NCI-H1694 (cell line): ENCODE results near the gene IGF1R.

Experiments used
- DNase-seq: peaks from one replicate; lab custom pipeline; 2025; lab: John Stamatoyannopoulos, UW

The IGF1R gene

DNA sequence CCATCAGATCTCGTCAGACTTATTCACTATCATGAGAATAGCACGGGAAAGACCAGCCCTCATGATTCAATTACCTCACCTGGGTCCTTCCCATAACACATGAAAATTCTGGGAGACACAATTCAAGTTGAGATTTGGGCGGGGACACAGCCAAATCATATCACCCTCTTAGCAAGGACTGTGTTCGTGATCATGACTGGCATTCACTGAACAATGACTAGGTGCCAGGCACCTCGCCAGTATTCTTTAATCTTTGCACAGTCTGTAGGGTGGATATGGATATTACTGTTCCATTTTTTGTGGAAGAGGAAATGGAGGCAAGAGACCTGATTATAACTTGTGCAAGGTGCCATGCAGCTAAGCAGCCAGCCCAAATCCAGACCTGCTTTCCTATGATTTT lies 77.5 kb downstream of the IGF1R start:
- DNase-seq, result no peak

DNA sequence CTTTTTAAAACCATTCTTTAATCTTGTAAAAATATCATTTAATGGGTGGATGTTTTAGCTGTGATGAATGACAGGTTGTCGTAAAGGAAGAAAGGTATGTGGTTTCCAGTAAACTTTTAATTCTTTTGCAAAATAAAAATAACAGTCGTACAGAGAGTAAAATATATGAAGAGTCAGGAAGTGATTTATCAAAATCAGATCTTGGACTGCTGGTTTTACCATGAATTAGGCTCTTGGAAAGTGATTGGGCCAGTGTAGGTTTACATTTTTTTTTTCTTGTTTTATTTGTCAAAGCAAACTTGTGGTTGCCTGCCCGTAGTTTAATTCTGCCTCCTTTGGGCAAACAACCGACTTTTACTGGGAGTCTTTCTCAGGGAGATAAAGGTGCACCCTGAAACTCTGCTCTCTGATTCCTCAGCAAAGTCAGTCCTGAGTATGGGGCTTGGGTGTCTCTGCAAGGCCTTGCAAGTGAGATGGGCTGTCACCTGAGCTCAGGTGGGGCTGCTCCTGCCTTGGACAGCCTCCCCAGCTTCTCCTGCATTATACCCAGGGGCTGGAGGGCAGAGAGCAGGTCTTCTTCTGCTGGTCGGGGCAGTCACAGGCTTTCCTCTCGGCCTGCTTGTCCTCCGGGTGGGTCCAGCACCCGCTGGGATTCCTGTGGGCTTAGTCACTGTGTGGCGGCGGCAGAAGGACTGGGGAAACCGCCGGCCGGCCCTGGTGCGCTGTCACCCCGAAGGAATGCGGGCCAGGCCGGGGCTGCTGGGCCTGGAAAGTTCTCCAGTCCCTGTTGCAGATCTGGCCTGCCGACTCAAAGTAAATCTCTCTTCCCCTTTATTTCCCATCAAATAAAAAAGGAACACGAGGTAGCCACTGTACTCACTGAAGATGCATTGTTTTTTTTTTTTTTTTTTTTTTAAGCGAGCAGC lies 79.0 kb downstream of the IGF1R start:
- DNase-seq, result no peak

DNA sequence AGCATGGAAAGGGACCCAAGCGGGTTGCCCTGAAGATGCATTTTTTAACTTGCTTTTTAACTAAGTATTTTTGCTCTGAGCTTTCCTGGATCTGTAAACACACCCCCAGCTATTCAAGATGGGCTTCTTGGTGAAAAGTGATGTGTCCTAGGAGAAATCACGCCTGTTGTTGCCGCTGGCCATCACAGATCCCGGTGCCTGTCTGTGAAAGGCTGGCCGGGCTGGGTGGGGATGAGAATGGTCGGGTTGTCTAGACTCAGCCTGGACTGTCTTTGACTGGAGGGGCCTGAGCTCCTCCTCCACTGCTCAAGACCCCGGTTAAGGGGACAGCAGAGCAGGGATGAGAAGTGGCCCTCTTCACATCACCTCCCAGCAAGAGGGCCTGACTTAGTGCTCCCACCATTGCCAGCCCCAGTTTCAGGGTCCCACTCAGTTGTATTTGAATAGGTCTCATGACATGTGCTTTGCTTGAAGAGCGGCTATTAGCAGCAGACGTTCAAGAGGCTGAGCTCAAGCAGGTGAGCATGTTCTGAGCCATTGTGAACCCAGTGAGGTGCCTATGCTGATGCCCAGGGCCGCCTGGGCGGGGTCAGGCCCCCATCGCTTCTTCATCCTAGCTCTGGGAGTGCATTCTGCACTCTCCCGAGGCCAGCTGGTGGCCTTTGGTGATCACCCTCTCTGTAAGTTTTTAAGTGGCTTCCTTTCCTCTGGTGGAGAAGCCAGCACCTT lies 79.9 kb downstream of the IGF1R start:
- DNase-seq, result no peak

DNA sequence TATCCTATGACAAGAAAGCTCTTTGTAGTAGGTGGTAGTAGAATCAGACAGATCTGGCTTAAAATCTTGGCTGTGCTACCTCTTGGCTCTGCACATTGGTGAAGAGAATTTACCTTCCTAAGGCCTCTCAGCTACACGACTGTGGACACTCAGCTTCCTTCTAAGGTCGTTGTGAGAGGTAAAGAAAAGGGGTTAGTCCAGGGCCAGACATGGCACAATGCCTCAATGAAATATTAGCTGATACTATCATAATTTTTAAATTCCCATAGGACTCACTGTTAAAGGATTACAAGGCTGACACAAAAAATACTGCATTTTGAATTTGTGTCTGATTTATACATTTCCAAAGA lies 80.4 kb downstream of the IGF1R start:
- DNase-seq, result no peak

DNA sequence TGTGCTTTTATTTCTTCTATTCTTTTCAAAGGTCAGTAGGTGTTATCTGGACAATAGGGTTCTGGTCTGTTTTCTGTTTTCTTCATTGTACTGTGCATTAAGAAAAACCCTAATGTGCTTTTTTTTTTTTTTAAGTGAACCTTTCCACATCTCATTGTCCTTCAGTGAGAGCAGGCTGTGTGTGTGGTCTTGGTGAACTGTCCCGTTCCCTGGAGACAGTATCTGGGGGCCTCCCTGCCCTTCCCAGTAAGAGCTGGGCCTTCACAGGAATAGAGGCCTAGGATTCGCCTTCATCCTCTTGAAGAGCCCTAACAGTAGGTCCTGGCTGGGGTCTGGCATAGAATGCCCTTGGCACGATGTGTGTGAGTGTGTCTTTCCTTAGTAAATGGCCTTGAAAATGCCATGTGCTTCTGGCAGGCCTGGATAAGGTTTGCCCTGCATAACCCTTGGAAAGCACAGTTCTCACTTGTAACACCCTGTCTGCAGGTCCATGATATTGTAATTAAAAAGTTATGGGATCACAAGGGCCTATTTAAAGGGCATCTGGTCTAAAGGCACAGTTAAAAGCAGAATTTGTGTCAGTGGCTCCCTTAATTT lies 81.2 kb downstream of the IGF1R start:
- no peak for DNase-seq

DNA sequence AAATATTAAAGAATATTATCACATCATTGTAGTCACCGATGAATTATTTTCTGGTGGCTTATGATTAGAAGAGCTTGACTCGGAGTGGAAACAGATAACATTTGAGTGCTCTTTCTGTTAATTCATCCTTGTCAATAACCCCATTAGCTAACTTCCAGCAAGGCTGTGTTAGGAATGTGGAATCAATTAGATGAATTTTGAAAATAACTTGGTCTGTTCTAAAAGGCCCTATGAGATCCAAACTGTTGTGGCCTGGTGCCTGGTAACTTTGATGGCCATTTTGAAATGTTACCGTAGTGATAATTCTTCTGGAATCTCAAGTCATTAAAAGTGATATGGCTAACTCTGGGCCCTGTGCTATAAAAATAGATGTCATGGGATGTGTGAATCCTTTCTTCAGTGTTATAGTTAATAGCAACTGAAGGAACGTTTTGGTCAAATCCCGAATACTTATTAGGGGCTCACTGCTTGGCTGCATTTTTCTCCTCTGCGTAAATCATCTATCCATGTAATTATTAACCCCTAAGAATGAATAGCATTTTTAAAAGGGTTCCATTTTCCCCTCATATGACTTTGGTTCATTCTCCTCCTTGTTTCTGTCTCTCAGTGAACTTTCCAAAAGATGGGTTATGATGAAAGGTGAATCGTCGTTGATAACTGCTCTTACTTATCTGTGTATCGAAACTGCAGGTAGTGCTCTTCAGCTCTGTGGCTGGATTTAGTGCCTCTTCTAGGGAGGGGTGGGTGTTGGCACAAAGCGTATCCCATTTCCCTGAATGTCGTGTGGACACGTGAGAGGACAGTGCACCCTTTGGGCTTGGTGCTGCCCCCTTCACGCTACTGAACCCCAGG lies 82.7 kb downstream of the IGF1R start:
- no peak for DNase-seq

DNA sequence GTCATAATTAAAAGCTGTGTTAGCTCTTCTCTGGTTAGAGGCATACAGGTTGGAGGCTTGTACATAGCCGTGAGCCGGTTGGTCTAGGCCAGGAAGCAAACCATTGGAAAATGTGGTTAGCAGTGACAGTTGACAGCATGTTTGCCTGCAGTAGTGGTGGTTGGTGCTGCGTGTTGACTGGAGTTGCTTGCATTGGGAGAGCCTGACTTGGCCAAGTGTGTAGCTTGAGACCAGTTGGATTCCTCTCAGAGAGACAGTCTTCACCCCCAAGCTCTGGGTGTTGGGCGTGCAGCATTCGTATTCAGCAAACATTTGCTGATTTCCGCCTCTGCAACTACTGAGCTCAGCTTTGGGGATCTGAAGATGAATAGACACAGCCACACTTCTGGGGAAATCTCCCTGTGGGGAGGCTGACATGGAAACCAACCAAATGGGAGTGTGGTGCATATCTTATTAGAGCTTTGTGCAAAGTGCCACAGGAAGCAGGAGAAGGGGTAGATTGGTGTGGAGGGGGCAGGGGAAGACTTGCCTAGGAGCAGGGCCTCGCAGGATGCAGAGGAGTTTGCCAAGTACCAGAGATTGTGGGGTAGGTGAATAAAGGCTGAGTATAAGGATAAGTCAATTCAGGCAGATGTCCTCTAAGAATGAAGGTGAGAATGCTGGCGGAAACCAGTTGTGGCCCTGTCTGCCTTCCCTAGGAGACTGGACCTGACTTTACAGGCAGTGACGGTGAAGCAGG lies 83.5 kb downstream of the IGF1R start:
- DNase-seq, result no peak

DNA sequence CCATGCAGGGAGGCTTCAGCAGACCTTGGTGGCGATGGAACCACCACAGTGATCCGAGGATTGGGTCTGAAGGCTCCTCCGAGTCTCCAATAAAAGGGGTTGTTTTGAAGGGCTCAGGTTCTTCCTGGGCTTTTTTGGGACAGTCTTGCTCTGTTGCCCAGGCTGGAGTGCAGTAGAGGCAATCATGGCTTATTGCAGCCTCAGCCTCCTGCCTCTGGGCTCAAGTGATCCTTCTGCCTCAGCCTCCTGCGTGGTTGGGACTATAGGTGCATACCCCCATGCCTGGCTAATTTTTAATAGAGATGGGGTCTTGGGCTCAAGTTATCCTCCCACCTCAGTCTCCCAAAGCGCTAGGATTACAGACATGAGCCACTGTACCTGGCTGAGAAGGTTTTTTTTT lies 84.8 kb downstream of the IGF1R start:
- no peak for DNase-seq

DNA sequence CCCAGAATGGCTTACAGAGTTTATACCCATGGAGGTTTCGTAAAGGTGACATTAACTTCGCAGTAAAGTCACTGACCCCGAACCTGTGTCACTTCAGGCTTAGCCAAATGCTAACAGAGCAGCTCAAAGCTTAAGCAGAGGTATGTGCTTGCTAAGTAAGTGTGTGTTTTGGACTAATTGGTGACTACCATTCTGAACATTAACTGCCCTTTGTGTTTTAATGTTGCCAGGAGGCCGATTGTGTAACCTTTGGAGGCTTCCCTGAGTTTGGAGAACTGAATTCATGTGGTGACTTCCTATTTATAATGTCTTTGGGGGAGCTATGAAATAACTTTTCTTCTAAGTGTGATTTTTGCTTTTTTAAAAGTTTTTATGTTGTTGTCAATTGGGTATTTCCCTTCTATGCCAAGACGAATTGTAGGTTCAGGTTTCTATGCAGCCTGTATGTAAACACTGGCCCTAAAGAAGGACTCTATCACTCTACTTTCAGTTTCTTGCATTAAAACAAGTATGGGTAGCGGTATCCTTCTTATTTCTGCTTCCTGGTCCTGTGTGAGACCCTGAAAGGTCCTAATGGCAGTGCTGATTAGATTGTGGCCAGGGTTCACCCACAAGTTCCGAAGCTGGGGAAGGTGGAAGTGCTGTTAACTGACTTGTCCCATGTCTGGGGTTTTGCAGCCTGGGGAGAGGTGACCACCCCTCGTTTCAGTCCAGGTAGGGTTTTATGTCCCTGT lies 86.3 kb downstream of the IGF1R start:
- no peak for DNase-seq

DNA sequence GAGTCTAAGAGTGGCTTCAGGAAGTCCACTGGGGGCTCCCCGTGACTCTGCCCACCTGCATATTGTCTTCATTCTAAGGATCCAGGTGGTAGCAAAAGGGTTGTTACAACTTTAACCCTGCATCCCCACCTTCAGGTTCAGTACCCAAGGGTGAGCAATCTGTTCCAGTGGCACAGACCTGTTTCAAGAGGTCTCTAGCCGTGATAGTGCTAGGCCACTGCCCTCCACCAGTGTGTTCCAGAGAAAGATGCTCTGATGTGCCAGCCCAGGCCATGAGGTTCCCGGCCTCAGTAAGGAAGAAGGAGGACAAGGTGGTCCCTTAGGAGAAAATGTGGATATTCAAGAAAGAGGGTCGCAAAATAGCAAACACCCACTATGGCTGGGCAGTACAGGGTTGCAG lies 87.0 kb downstream of the IGF1R start:
- DNase-seq, result no peak

DNA sequence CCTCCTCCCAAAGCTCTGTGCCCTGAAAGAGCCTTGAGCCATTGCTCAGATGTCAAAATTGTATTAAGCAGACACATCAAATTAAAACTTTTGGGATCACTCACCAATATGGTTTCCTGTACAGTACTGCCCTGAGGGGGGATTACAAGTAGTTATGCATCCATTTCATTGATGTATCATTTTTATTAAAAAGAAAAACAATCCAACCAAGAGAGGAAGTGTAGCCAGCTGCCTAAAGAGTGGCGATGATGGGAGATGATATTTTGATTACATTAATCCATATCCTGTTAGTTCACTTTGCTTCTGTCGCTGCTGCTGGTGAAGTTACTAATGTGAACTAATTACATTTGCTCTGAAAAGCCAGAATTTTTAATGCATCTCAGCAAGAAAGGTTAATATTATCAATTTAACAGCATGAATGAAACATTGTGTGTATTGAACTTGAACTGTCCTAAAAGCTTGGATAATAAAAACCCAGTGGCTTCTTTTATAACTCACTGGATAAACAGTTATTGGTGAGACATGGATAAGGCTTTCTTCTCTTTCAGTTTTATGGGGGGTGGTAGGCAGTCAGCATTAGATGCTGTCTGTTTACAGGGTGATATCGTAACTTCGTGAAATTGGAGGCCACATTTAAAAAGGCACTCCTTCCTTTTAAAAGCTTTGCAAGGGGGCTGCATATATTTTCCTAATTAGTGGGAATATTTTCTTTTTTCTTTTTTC lies 87.7 kb downstream of the IGF1R start:
- DNase-seq, result no peak

DNA sequence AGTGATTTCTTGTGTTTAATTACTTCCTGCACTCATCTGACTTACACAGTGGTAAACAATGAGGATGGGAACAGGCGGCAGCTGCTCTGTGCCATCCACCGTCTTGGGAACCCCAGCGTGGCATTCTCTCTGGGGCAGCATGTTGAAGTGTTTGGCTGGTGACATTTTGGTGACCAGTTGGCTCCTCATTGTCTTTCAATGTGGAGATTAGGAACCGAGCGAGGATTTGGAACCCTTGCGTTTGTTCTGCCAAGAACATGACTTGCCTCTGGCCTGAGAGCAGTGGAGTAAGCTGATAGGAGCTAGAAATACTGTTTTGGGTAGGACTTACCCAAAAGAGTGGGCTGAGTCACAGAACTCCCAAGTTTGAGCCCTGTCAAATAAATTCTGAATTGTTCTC lies 88.8 kb downstream of the IGF1R start:
- no peak for DNase-seq

DNA sequence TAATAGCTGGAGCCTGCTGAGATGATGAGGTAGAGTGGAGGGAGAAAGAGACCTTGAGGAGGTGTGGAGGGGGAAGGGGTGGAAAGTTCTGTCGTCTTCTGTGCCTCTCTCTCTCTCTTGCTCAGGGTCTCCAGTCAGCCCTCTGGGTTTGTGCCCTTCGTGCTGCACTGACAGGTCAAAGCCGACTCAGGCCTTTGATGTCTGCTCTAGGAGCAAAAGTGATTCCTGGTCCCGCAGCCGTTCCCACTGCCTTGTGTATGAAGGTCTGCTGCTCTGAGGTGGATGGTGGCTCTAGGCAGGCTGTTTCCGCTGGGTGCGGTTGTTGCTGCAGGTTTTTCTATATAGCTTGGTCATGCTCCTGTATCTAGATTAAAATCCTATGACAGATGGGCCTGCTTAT lies 89.4 kb downstream of the IGF1R start:
- DNase-seq, result no peak

DNA sequence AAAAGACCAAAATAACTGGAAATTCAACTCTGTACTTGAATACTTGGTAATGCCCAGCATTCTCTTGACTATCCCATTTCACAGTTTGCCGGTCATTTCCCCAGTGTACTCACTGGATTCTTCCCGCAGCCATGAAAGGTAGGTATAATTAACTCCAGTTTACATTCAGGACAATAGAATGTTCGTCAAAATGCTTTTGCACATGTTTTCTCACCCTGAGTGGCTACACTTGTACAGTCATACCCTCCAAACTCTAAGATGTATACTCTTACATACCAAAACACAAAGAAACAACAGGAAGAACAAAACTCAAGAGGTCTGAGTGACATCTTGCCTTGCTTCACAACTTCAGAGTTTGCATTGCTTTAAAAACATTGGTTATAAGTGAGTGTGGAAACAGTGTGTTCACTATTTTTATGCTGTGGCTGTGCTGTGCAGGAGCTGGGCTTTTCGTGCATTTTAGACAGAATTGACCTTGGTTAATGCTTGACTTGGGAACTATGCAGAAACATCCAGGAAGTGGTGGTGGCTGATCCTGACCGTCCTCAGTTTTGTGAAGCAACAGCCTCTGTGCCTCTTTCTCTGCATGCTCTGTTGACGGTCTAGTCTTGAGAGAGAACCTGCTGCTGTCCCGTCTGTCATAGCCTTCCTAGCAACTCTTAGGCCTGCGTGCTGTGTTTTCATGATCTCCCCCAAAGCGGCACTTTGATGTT lies 90.5 kb downstream of the IGF1R start:
- no peak for DNase-seq

DNA sequence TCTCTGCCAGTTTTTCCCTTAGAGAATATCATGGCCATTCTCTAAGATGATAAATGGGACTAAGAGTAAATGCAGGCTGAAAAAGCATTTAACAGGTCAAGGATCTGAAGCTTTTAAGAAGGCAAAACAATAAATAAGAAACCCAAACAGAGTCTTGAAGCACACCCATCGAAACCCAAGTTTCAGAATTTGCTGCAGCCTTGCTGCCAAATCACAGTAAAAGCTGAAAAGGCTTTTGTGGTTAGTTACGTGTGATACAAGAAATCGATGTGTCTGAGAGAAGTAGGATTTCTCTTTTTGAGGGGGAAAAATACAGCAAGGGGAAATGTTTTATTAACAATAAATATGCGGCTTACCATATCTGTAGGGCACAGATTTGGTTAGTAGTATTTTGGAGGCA lies 92.0 kb downstream of the IGF1R start:
- DNase-seq, result no peak

DNA sequence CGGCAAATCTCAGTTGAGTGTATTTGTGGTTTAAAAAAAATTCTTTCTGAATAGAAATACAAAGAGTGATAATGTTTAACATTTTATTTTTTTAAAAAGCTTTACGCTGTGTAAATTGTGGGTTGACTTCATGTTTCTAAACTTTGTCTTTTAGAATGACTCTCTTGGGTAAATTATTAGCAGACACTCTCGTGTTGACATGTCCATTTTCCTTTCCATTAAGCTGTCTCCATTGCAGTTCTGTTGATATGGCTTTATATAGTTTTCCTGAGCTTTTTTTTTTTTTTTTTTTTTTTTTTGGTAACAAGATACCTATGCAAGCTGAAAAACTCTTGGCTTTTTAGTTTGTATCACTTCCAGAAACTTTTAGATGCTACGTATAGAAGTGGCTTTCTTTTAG lies 92.6 kb downstream of the IGF1R start:
- no peak for DNase-seq

DNA sequence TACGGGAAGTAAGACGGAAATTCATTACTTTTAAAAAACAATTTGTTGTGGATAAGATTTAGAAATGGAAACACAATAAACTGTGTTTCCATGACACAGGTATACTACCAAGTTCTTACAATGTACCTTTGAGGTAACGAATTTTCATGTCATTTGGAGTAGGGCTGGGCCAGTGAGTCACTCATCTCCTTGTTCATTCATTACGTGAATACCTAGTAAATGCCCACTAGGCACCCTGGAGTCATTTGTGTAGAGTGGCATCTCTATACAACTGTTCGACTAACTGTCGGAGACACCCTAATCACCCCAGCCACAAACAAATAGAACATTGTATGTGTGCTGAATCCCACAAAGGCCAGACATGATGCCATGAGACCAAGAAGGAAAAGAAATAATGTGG lies 94.8 kb downstream of the IGF1R start:
- DNase-seq, result no peak

DNA sequence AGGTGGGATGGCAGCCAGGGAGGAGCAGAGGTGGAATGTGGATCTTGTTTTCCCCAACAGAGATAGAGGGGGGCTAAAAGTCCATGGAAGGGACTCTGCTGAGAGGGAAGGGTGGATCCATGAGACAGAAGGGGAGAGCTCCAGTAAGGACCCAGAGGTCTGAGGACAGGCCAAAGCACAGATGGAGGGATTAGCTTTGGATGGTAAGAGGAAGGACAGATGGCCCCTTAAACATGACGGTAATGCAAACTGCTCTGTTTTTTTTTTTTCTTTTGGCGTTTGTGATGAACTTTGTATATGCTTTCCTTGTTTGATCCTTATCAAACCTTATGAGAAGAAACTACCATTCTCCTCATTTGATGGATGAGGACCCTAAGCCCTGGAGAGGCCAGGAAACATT lies 96.2 kb downstream of the IGF1R start:
- DNase-seq, result no peak

DNA sequence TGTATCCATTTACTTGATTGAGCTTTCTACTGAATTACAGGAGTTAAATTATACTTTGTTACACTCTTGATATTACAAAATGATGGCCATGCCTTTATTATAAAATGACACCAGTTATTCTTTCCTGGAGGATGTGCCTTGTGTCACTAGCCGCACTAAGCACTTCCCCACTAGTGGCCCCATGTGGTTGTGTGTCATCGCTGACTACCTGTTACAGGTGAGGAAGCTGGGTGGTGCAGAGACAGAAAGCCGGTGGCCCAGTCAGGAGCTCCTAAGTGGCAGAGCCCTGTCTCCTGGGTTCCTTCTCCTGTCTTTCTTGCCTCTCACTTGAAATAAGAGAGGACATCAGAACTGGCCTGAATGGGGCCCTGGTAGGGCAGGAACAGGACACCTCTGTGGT lies 96.8 kb downstream of the IGF1R start:
- DNase-seq, result no peak
